MCF 10A (cell line): ENCODE measurements around the gene CCDC40. TPM values are rescaled to one million over a fixed set of nuclear protein-coding genes. Genes with fewer than 3 reads are reported as not detected.

Experiments used
- BruUV-seq: library from RNA; stranded (reverse); fragments of 400-500 nt; replicated peaks from 2 replicates; lab custom pipeline; 2021; lab: Mats Ljungman, UMichigan
- CTCF ChIA-PET: fragments of 300-600 bp; sonication (Branson Sonifier 250); formaldehyde crosslinking; extraction: SDS; loops from one replicate; lab custom pipeline; 2021; ENCODE audit warnings: antibody characterized with exemption, inconsistent platforms; lab: Yijun Ruan, JAX
- POLR2A ChIA-PET: fragments of 300-600, 350-650 bp; sonication (Branson Sonifier 250); formaldehyde crosslinking; extraction: SDS; loops from one replicate; lab custom pipeline; 2020; ENCODE audit warnings: antibody characterized with exemption, inconsistent platforms; lab: Yijun Ruan, JAX
- DNase-seq: peaks from one replicate; pipeline ENCODE4 v3.0.0-alpha.2; 2018; ENCODE audit not compliant: unreplicated experiment
- H3K27ac Mint-ChIP-seq: one replicate; pipeline ENCODE4 v1.8.0; 2022; ENCODE audit warnings: mild to moderate bottlenecking, low read depth, mixed read lengths; ENCODE audit not compliant: unreplicated experiment
- H3K27me3 Mint-ChIP-seq: one replicate; pipeline ENCODE4 v1.8.0; 2022; ENCODE audit warnings: mixed read lengths; ENCODE audit not compliant: insufficient read depth, unreplicated experiment
- H3K36me3 Mint-ChIP-seq: one replicate; pipeline ENCODE4 v1.8.0; 2022; ENCODE audit warnings: mild to moderate bottlenecking, moderate library complexity, mixed read lengths; ENCODE audit not compliant: insufficient read depth, unreplicated experiment
- H3K4me1 Mint-ChIP-seq: one replicate; pipeline ENCODE4 v1.8.0; 2022; ENCODE audit warnings: mixed read lengths; ENCODE audit not compliant: insufficient read depth, unreplicated experiment
- H3K4me3 Mint-ChIP-seq: one replicate; pipeline ENCODE4 v1.8.0; 2022; ENCODE audit warnings: mild to moderate bottlenecking, moderate library complexity, mixed read lengths; ENCODE audit not compliant: unreplicated experiment
- H3K9me3 Mint-ChIP-seq: one replicate; pipeline ENCODE4 v1.8.0; 2022; ENCODE audit warnings: mixed read lengths; ENCODE audit not compliant: unreplicated experiment
- intact Hi-C: fragments of 100-400 bp; cut with micrococcal nuclease; formaldehyde crosslinking; loops from 2 replicates; pipeline ENCODE4 v1.14.1; 2022
- microRNA-seq: library from miRNA; unstranded; fragments of <30 nt; microRNA quantifications from one replicate; pipeline ENCODE4 v1.2.0, GENCODE V29; 2022
- total RNA-seq: library from RNA; stranded (reverse); gene quantifications from 2 replicates; pipeline ENCODE4 v1.2.3, GENCODE V29; 2022
- TF ChIP-seq, protein P1 (sequence below): fragments of 200-600 bp; IDR thresholded peaks from one replicate; pipeline ENCODE4 v1.8.0; 2022; ENCODE audit warnings: antibody characterized with exemption, mild to moderate bottlenecking; ENCODE audit not compliant: unreplicated experiment

CCDC40 gene
- total RNA-seq, 1 experiment from 2014 or later = 4.1 TPM

DNA sequence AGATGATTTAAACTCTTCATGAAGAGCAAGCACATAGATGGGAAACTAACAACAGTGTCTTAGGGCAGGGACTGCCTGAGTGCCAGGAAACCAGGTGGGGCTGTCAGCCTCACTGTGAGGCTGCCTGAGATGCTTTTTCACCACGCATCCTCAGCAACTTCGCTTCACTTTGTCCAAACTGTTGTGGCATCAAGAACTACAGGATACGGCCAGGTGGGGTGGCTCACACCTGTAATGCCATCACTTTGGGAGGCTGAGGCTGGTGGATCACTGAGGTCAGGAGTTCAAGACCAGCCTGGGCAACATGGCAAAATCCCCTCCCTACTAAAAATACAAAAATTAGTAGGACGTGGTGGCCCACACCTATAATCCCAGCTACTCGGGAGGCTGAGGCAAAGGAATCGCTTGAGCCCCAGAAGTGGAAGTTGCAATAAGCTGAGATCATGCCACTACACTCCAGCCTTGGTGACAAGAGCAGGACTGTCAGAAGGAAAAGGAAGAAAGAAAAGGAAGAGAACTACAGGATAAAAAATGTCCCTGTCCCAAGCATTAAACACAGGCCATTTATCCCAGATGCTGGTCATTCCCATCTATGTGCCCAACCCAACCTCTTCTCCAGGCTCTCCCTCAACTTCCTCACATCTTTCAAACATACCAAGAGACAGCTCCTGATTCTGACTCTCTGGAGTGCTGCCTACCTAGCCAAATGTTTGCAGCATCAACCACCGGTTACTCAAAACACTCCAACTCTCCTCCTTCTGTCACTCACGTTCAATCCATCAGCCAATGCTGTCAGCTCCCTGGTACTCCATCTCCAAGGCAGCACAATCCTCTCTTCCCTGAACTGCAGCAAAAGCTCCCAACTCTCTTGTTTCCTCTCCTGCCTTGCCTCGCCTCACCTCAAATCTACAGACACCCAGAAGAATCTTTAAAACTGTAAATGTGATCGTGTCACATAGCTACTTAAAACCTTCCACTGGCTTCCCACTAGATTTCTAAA, 108.9 kb downstream of the CCDC40 start:
- POLR2A ChIA-PET = interaction anchor here (0.7 to 2.3 kb wide), 16 partner anchors 12 to 271 kb away, joined by 3 to 20 read pairs (median 6); partner anchors contain the start of genes GAA and RNF213
- Mint-ChIP-seq H3K4me3 (peak overlapping the region; percentile 84), H3K9me3 (no peaks in the 10 kb centered on the region), H3K27me3 (no peaks in the 10 kb centered on the region), H3K27ac (peak overlapping the region; percentile 62), H3K36me3 (peaks cover 63% of the 10 kb centered on the region), H3K4me1 (peaks cover 10% of the 10 kb centered on the region)
- no peak for DNase-seq
- TF ChIP-seq, protein P1, sequence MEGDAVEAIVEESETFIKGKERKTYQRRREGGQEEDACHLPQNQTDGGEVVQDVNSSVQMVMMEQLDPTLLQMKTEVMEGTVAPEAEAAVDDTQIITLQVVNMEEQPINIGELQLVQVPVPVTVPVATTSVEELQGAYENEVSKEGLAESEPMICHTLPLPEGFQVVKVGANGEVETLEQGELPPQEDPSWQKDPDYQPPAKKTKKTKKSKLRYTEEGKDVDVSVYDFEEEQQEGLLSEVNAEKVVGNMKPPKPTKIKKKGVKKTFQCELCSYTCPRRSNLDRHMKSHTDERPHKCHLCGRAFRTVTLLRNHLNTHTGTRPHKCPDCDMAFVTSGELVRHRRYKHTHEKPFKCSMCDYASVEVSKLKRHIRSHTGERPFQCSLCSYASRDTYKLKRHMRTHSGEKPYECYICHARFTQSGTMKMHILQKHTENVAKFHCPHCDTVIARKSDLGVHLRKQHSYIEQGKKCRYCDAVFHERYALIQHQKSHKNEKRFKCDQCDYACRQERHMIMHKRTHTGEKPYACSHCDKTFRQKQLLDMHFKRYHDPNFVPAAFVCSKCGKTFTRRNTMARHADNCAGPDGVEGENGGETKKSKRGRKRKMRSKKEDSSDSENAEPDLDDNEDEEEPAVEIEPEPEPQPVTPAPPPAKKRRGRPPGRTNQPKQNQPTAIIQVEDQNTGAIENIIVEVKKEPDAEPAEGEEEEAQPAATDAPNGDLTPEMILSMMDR = no peak
- TSS peak; percentile 32 for BruUV-seq
- intact Hi-C loops = loop anchor here (2.0 to 5.0 kb wide), 2 partner anchors 41 to 107 kb away; no protein-coding TSS in a partner anchor
- CTCF ChIA-PET = interaction anchor here (0.9 to 2.2 kb wide), 8 partner anchors 18 to 140 kb away, joined by 3 to 14 read pairs (median 4); partner anchors contain the start of gene GAA

DNA sequence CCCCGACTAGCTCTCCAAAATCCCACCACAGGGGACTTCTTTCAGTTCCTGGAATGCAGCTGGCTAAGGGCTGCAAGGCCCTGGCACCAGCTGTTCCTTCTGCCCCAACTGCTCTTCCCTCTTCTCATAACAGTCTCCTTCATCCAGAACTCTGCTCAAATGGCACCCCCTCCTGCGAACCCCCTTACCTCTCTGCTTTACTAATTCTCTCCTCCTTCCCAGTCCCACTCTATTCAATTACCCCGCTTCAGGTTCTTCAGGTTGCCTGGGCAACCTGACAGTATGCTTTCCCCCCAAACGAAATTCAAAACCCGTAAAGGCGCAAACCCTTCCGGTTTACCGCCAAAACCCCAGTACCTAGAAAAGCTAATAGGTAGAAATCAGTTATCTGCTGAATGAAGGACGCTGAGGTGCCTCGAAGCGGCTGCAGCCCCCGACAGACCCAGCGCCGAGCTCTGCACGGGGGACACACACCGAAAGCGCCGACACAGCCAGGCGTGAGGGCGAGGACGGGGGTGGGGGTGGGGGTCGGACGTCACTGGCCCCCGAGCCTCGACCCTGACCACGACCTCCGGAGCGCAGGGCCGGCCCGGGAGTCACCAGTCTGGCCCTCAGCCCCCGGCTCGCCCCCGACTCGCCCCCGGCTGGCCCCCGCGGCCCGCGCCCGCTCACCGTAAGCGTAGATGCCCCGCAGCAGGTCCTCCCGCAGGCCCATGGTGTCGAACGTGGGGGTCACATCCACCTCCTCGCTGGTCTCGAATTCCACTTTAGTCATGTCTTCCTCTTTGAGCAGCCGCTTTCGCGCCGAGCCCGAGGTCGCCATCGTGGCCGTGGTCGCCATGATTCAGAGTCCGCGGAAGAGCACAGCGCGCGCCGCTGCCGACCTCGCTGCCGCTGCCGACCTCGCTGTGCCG, 109.9 kb downstream of the CCDC40 start:
- peaks cover 15% of the 10 kb centered on the region for H3K4me1 Mint-ChIP-seq
- CTCF ChIA-PET = interaction anchor here (0.7 to 2.2 kb wide), 7 partner anchors 19 to 1953 kb away, joined by 3 to 14 read pairs (median 5); partner anchors contain the start of gene GAA
- H3K9me3 Mint-ChIP-seq = no peaks in the 10 kb centered on the region
- TF ChIP-seq, protein P1 = no peak
- intact Hi-C loops = loop anchor here (2.0 to 5.0 kb wide), 2 partner anchors 40 to 106 kb away; no protein-coding TSS in a partner anchor
- peak; percentile 6 for DNase-seq
- H3K4me3 Mint-ChIP-seq = peak overlapping the region; percentile 84
- POLR2A ChIA-PET = interaction anchor here (0.6 to 2.3 kb wide), 15 partner anchors 13 to 803 kb away, joined by 3 to 20 read pairs (median 5); partner anchors contain the start of genes GAA and RNF213
- no TSS peak for BruUV-seq
- peaks cover 54% of the 10 kb centered on the region for H3K36me3 Mint-ChIP-seq
- H3K27ac Mint-ChIP-seq = peak overlapping the region; percentile 62
- H3K27me3 Mint-ChIP-seq = no peaks in the 10 kb centered on the region

DNA sequence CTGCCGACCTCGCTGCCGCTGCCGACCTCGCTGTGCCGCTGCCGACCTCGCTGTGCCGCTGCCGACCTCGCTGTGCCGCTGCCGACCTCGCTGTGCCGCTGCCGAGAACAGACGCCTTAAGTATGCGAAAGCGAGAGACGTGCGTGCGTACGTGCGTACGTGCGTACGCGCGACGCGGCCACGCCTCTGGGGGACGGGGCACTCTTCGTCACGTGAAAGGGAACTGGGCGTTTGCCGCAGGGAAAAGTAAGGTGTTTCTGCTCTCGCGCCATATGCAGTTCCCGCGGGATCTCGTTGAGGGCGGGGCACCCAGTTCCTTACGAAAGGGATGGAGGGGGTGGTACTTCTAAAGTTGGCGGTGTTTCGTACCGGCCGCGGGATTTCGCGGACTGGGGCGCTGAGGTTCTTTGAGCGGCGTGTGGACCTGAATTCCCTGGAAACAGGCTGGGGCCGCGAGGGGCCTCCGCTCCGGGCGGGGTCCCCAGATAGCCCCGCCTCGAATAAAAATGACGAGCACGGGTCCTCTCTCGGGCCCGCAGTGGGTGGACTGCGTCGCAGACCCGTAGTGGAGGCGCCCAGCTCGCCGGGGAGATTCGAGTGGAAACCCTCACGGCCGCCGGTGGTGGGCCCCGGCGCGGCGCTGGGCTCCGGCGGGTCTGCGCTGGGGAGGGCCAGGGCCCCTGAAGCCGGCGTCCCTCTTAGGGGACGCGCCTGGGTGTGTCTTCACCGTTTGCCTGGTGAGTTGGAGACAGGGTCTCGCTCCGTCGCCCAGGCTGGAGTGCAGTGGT, 110.8 kb downstream of the CCDC40 start, which contains the start of gene EIF4A3:
EIF4A3 (minus strand) TSS at position 94 of the 788 bp plus-strand sequence. CDS start 167 bp downstream, outside the sequence.
- intact Hi-C loops = loop anchor here (2.0 to 5.0 kb wide), 2 partner anchors 40 to 105 kb away; no protein-coding TSS in a partner anchor
- no peaks in the 10 kb centered on the region for H3K9me3 Mint-ChIP-seq
- TSS peak; percentile 74 for BruUV-seq

More for the DNA sequence above, 110.8 kb downstream of the CCDC40 start, which contains the start of gene EIF4A3:
- TF ChIP-seq, protein P1 = no peak
- Mint-ChIP-seq H3K36me3 (peaks cover 45% of the 10 kb centered on the region), H3K4me1 (peaks cover 17% of the 10 kb centered on the region), H3K27me3 (no peaks in the 10 kb centered on the region), H3K27ac (peak within 1 kb of the TSS; percentile 62), H3K4me3 (peak within 1 kb of the TSS; percentile 84)
- peak; percentile 99 for DNase-seq
- POLR2A ChIA-PET = interaction anchor here (0.6 to 1.9 kb wide), 9 partner anchors 19 to 1310 kb away, joined by 3 to 8 read pairs (median 4); partner anchors contain the start of gene SGSH
- CTCF ChIA-PET = interaction anchor here (1.0 kb wide), 1 partner anchor 33 kb away, joined by 4 read pairs; no protein-coding TSS in a partner anchor

Small RNAs within 50 kb of the gene (microRNA-seq; reads per million reads assigned to microRNA genes)
- gene MIR1268B = not detected

Other genes with a start within 250 kb of the CCDC40 start
- gene CBX8, start 239.6 kb upstream of the CCDC40 start, total RNA-seq = 9.4 and 10.5 TPM in 2 replicates
- 85.8 and 89.7 TPM in 2 replicates for gene CBX4, start 197.2 kb upstream of the CCDC40 start, total RNA-seq
- 21.1 and 26.5 TPM in 2 replicates for gene TBC1D16, start 770 bp upstream of the CCDC40 start, total RNA-seq
- 26.0 and 31.3 TPM in 2 replicates for gene GAA, start 64.9 kb downstream of the CCDC40 start, total RNA-seq
- 87.0 and 97.7 TPM in 2 replicates for gene EIF4A3, start 110.5 kb downstream of the CCDC40 start, total RNA-seq
- 0.20 TPM in 1 of 2 replicates, not detected in the other for gene CARD14, start 133.4 kb downstream of the CCDC40 start, total RNA-seq
- gene SGSH, start 183.7 kb downstream of the CCDC40 start, total RNA-seq = 42.0 and 42.4 TPM in 2 replicates
- gene SLC26A11, start 183.8 kb downstream of the CCDC40 start, total RNA-seq = 11.7 and 13.6 TPM in 2 replicates
- gene RNF213, start 224.2 kb downstream of the CCDC40 start, total RNA-seq = 50.5 and 67.5 TPM in 2 replicates